HEK293 (cell line): ENCODE data around the gene RPL10.

Experiments
- CTCF ChIA-PET: fragments of 350-600 bp; formaldehyde crosslinking; extraction: SDS; loops from one replicate; lab custom pipeline; 2021; ENCODE audit warnings: antibody characterized with exemption; lab: Yijun Ruan, JAX
- POLR2A ChIA-PET: fragments of 300-600 bp; formaldehyde crosslinking; extraction: SDS; loops from one replicate; lab custom pipeline; 2020; ENCODE audit warnings: antibody characterized with exemption, inconsistent platforms; lab: Yijun Ruan, JAX
- H3K27ac ChIP-seq: fragments of 200-500 bp; sonication (Bioruptor generic); 2 replicates; pipeline ENCODE4 v1.5.1; 2014; ENCODE audit warnings: low read depth, low read length, control low read depth, inconsistent platforms; ENCODE audit errors: extremely low read depth
- H3K36me3 ChIP-seq, 2 experiments: fragments of 200-500 bp in 1 of 2; sonication (Bioruptor generic) in 1 of 2; 1 replicate in 1 of 2; 2 replicates in 1 of 2; pipeline ENCODE4 v1.5.1; 2014 to 2017; ENCODE audit warnings: inconsistent platforms in 2 of 2, low read length in 2 of 2; ENCODE audit not compliant: control insufficient read depth in 2 of 2, insufficient read depth in 1 of 2
- H3K4me1 ChIP-seq: fragments of 200-500 bp; sonication (Bioruptor generic); 2 replicates; pipeline ENCODE4 v1.5.1; 2014; ENCODE audit warnings: mild to moderate bottlenecking, low read length, inconsistent platforms; ENCODE audit not compliant: control insufficient read depth, insufficient read depth
- H3K4me3 ChIP-seq: 2 replicates; pipeline ENCODE4 v1.5.1; 2011; ENCODE audit warnings: low read depth, mild to moderate bottlenecking, control low read depth, low read length, moderate library complexity
- H3K9me3 ChIP-seq: fragments of 200-500 bp; sonication (Bioruptor generic); 2 replicates; pipeline ENCODE4 v1.5.1; 2014; ENCODE audit warnings: low read depth, low read length, inconsistent platforms; ENCODE audit not compliant: control insufficient read depth, insufficient read depth
- EGR2 ChIP-seq: fragments of 450-650 bp; formaldehyde crosslinking; IDR thresholded peaks from 2 replicates; pipeline ENCODE4 v1.5.1; 2016; ENCODE audit warnings: low read depth, missing biosample characterization, missing genetic modification characterization
- GLIS1 ChIP-seq: fragments of 450-650 bp; formaldehyde crosslinking; IDR thresholded peaks from 2 replicates; pipeline ENCODE4 v1.5.1; 2016; ENCODE audit warnings: missing biosample characterization, missing genetic modification characterization
- KLF1 ChIP-seq: fragments of 450-650 bp; formaldehyde crosslinking; IDR thresholded peaks from 2 replicates; pipeline ENCODE4 v1.5.1; 2016; ENCODE audit warnings: missing biosample characterization, missing genetic modification characterization
- KLF7 ChIP-seq: fragments of 450-650 bp; formaldehyde crosslinking; IDR thresholded peaks from 2 replicates; pipeline ENCODE4 v1.5.1; 2016; ENCODE audit warnings: missing biosample characterization, missing genetic modification characterization, borderline replicate concordance
- PRDM10 ChIP-seq: fragments of 450-650 bp; formaldehyde crosslinking; IDR thresholded peaks from 2 replicates; pipeline ENCODE4 v1.5.1; 2016; ENCODE audit warnings: missing biosample characterization, missing genetic modification characterization
- REST ChIP-seq: fragments of 450-650 bp; formaldehyde crosslinking; IDR thresholded peaks from 2 replicates; pipeline ENCODE4 v1.5.1; 2016; ENCODE audit warnings: missing biosample characterization, missing genetic modification characterization
- SCRT2 ChIP-seq: fragments of 450-650 bp; formaldehyde crosslinking; IDR thresholded peaks from 2 replicates; pipeline ENCODE4 v1.5.1; 2016; ENCODE audit warnings: missing biosample characterization, missing genetic modification characterization
- SP2 ChIP-seq: fragments of 450-650 bp; formaldehyde crosslinking; IDR thresholded peaks from 2 replicates; pipeline ENCODE4 v1.5.1; 2016; ENCODE audit warnings: missing biosample characterization, missing genetic modification characterization
- WT1 ChIP-seq: fragments of 450-650 bp; formaldehyde crosslinking; IDR thresholded peaks from 2 replicates; pipeline ENCODE4 v1.5.1; 2016; ENCODE audit warnings: missing biosample characterization, missing genetic modification characterization
- ZBTB44 ChIP-seq: fragments of 450-650 bp; IDR thresholded peaks from 2 replicates; pipeline ENCODE4 v1.5.1; 2018; ENCODE audit warnings: missing biosample characterization, mild to moderate bottlenecking, missing genetic modification characterization
- ZFHX2 ChIP-seq: fragments of 450-650 bp; formaldehyde crosslinking; conservative IDR thresholded peaks from 2 replicates; pipeline ENCODE4 v1.5.1; 2016; ENCODE audit warnings: missing biosample characterization, missing genetic modification characterization
- ZNF112 ChIP-seq: fragments of 450-650 bp; formaldehyde crosslinking; IDR thresholded peaks from 2 replicates; pipeline ENCODE4 v1.5.0; 2017; ENCODE audit warnings: missing biosample characterization, missing genetic modification characterization
- ZNF19 ChIP-seq: fragments of 450-650 bp; formaldehyde crosslinking; IDR thresholded peaks from 2 replicates; pipeline ENCODE4; 2016; ENCODE audit warnings: missing biosample characterization, missing genetic modification characterization, low read depth
- ZNF501 ChIP-seq: fragments of 450-650 bp; formaldehyde crosslinking; IDR thresholded peaks from 2 replicates; pipeline ENCODE4 v1.5.1; 2016; ENCODE audit warnings: missing biosample characterization, missing genetic modification characterization
- ZNF580 ChIP-seq: fragments of 450-650 bp; formaldehyde crosslinking; IDR thresholded peaks from 2 replicates; pipeline ENCODE4 v1.5.1; 2016; ENCODE audit warnings: missing biosample characterization, missing genetic modification characterization
- ZNF677 ChIP-seq: fragments of 450-650 bp; IDR thresholded peaks from 2 replicates; pipeline ENCODE4 v1.5.0; 2018; ENCODE audit warnings: missing biosample characterization, mild to moderate bottlenecking, missing genetic modification characterization, moderate library complexity
- ZNF707 ChIP-seq: fragments of 450-650 bp; formaldehyde crosslinking; IDR thresholded peaks from 2 replicates; pipeline ENCODE4 v1.5.1; 2016; ENCODE audit warnings: missing biosample characterization, missing genetic modification characterization
- ZNF785 ChIP-seq: fragments of 450-650 bp; formaldehyde crosslinking; IDR thresholded peaks from 2 replicates; pipeline ENCODE4 v1.5.1; 2016; ENCODE audit warnings: missing biosample characterization, missing genetic modification characterization
- ZNF843 ChIP-seq: fragments of 450-650 bp; formaldehyde crosslinking; IDR thresholded peaks from 2 replicates; pipeline ENCODE4 v1.5.1; 2016; ENCODE audit warnings: missing biosample characterization, missing genetic modification characterization
- ZSCAN30 ChIP-seq: fragments of 450-650 bp; IDR thresholded peaks from 2 replicates; pipeline ENCODE4 v1.5.1; 2018; ENCODE audit warnings: missing biosample characterization, mild to moderate bottlenecking, missing genetic modification characterization, moderate library complexity
- TF ChIP-seq, protein P1 (sequence below): fragments of 450-650 bp; formaldehyde crosslinking; IDR thresholded peaks from 2 replicates; pipeline ENCODE4 v1.5.1; 2016; ENCODE audit warnings: missing biosample characterization, missing genetic modification characterization
- TF ChIP-seq, protein P2 (sequence below): fragments of 450-650 bp; formaldehyde crosslinking; IDR thresholded peaks from 2 replicates; pipeline ENCODE4 v1.5.1; 2016; ENCODE audit warnings: missing biosample characterization, missing genetic modification characterization

The RPL10 gene

DNA sequence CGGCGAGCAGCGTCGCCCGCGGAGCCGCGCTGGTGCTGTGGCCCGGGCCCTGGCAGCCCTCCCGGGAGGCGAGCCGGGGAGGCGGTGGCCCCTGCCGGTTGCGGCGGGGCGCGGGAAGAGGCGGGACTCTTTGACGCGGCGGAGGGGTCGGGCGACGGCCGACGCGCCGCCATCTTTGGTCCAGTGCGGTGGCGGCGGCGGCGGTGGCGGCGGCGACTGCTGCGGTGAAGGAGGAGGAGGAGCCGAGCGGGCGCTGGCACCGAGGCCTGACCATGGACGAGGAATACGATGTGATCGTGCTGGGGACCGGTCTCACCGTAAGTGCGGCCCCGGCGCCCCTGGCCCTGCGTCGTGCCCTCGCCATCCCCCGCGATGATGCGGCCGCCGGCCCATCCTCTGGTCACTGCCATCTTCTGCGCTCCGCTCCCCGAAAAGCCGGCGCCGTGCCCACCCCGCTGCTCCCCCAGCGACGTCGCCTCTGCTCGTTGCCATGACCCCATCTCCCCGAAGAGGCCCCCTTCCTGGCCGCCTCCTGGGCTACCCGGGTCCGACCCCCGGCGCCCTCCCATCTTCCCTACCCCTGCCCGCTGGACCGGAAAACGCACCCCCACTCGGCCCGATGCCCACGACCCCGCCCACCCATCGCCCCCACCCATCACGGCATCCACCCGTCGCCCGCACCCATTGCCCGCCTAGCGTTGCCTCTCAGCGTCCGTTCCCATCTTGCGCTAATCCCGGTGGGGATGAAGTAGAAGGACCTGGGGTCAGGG lies 39.0 kb downstream of the RPL10 start, which contains the start of gene GDI1 (continued):
- TF ChIP-seq, protein P1, sequence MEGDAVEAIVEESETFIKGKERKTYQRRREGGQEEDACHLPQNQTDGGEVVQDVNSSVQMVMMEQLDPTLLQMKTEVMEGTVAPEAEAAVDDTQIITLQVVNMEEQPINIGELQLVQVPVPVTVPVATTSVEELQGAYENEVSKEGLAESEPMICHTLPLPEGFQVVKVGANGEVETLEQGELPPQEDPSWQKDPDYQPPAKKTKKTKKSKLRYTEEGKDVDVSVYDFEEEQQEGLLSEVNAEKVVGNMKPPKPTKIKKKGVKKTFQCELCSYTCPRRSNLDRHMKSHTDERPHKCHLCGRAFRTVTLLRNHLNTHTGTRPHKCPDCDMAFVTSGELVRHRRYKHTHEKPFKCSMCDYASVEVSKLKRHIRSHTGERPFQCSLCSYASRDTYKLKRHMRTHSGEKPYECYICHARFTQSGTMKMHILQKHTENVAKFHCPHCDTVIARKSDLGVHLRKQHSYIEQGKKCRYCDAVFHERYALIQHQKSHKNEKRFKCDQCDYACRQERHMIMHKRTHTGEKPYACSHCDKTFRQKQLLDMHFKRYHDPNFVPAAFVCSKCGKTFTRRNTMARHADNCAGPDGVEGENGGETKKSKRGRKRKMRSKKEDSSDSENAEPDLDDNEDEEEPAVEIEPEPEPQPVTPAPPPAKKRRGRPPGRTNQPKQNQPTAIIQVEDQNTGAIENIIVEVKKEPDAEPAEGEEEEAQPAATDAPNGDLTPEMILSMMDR, result no peak
- TF ChIP-seq ZBTB44 (tag by site-specific recombination) (no peak), ZNF707 (tag by site-specific recombination) (no peak), WT1 (tag by site-specific recombination) (0 out of 2 replicates have a peak, but pooled peaks have one; percentile 13), ZNF843 (tag by site-specific recombination) (no peak), ZNF19 (tag by site-specific recombination) (no peak), KLF1 (tag by site-specific recombination) (peak; percentile 64), ZNF785 (tag by site-specific recombination) (no peak), ZNF580 (tag by site-specific recombination) (no peak), ZNF501 (tag by site-specific recombination) (peak; percentile 22; the same call in 1 of the 2 replicates), SCRT2 (tag by site-specific recombination) (no peak), ZNF677 (tag by site-specific recombination) (no peak), KLF7 (tag by site-specific recombination) (no peak), SP2 (tag by site-specific recombination) (peak; percentile 19; the same call in 1 of the 2 replicates)
- TF ChIP-seq, protein P2, sequence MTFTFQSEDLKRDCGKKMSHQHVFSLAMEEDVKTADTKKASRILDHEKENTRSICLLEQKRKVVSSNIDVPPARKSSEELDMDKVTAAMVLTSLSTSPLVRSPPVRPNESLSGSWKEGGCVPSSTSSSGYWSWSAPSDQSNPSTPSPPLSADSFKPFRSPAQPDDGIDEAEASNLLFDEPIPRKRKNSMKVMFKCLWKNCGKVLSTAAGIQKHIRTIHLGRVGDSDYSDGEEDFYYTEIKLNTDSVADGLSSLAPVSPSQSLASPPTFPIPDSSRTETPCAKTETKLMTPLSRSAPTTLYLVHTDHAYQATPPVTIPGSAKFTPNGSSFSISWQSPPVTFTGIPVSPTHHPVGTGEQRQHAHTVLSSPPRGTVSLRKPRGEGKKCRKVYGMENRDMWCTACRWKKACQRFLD (tag by site-specific recombination), result no peak

DNA sequence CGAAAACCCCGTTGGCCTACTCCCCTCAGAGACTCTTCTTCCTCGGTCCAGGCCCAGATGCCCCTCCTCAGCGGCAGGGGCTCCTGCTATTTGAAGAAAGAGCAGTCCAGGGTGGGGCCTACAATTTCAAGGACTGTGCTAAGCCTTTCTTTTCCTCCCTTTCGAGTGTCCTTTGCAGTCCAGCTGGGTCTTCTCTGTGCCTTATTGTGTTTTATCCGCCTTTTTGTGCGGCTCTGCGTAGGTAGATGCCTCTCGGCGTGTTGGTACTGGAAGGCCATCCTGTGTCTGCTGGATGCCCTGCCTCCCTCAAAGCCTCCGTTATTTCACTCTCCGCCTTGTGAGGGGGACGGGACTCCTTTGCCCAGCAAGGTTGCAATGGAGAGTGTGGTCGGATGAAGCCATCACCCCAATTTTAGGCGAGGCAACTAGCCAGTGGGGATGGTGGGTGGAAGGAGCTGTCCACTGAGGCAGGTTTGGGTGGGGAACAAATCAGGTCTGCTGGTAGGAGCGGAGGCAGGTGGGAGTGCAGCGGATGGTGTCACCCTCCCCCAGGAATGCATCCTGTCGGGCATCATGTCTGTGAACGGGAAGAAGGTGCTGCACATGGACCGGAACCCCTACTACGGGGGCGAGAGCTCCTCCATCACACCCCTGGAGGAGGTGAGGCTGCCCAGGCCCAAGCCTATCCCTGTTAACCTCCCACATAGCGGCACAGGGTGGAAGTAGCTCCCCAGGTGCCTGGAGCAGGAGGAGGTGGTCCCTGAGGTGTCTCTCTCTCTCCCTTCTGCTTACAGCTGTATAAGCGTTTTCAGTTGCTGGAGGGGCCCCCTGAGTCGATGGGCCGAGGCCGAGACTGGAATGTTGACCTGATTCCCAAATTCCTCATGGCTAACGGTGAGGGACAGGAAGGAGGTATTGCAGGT lies 40.1 kb downstream of the RPL10 start:
- H3K9me3 ChIP-seq, result no peaks in the 10 kb centered on the region
- H3K4me3 ChIP-seq, result peak overlapping the region; percentile 69
- POLR2A ChIA-PET, result no interaction called here
- CTCF ChIA-PET, result interaction anchor here (0.5 to 0.7 kb wide), 2 partner anchors 10 to 78 kb away, joined by 3 to 4 read pairs; partner anchors contain the start of gene ATP6AP1
- peak overlapping the region; percentile 43; the same call in 1 of the 2 replicates for H3K27ac ChIP-seq
- no peaks in the 10 kb centered on the region for H3K4me1 ChIP-seq
- H3K36me3 ChIP-seq, result peaks cover 7 to 80% of the 10 kb centered on the region in 2 experiments; a peak in 2 of 3 replicates
- TF ChIP-seq ZFHX2 (tag by site-specific recombination) (peak; percentile 65), ZSCAN30 (tag by site-specific recombination) (no peak), ZNF112 (tag by site-specific recombination) (no peak), GLIS1 (tag by site-specific recombination) (peak; percentile 21), EGR2 (tag by site-specific recombination) (peak; percentile 59), REST (peak; percentile 43; the same call in 1 of the 2 replicates), PRDM10 (tag by site-specific recombination) (peak; percentile 77)
